ENCODE measurements around the gene SLC39A7. TPM values are rescaled to one million over a fixed set of nuclear protein-coding genes. Genes with fewer than 3 reads are reported as not detected.
A peak's percentile ranks its signal among the peaks of the same experiment; 100 is the strongest.

Gene SLC39A7
- total and polyA plus RNA-seq, 2 of the 4 experiments (the other 2 are of a cell fraction): 135 to 208 TPM

DNA sequence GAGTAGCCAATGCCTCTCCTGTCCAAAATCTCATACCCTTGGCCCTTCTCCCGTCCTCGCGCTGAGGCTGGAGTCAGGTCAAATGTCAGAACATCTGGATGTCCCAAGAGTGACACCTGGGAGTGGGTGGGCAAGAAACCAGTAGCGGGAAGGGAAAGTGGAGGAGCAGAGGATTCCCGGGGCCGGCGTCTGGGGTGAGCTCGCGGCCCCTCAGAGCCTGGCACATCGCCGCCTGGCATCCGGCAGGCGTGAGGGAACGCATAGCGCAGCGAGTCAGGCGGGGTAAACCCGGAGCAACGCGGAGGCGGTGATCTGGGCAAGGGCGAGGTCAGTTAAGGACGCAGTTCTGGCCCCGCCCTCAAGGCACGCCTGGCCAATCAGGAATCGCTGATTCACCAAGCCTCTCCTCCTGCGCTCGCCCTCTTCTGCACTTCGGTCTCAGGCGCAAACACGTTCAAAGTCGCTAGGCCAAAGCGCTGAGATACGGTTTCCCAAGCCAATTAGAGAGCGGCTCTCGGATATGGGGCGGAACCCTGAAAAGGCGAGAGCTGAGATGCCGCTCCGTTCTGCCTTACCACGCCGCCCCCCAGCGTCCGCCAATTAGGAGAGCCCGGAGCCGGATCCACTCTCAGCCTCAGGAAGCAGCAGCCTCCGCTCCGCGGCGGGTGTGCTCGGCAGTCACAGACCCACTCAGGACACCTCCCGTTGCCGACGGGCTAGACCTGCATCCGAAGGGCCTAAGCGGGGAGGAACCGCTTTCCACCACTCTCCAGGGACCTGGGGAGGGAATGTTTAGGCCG, 48.5 kb downstream of the SLC39A7 start:
- H2BK5ac ChIP-seq (ENCODE audit: low read depth, low read length, poor library complexity, severe bottlenecking): peak overlapping the region; percentile 92
- H2BK15ac ChIP-seq (ENCODE audit: low read depth, low read length): peak overlapping the region; percentile 64; the same call in 1 of the 3 replicates
- no peaks in the 10 kb centered on the region for H3K9me3 ChIP-seq (ENCODE audit: control insufficient read depth, insufficient read depth, low read length)
- peak; percentile 99 for DNase-seq
- peaks cover 11% of the 10 kb centered on the region for H3K9me1 ChIP-seq (ENCODE audit: insufficient read depth, low read length)
- BruUV-seq (replicated peaks): no TSS peak
- peak; percentile 87 for ATAC-seq (ENCODE audit: low read depth)
- peak overlapping the region; percentile 64; the same call in 1 of the 2 replicates for H2BK20ac ChIP-seq (ENCODE audit: low read depth, low read length)
- H3K4me1 ChIP-seq (ENCODE audit: control insufficient read depth, insufficient read depth, low read length): peaks cover 12% of the 10 kb centered on the region
- dilution Hi-C loops (cut with HindIII; ENCODE audit: low sequenced_read_pairs, unreplicated experiment) (no loop called here), intact Hi-C loops (cut with micrococcal nuclease) (loop anchor here (1.0 to 5.0 kb wide), 7 partner anchors 48 to 362 kb away; partner anchors contain the start of genes RXRB and SLC39A7), in situ Hi-C loops (cut with MboI; ENCODE audit: low sequenced_read_pairs) (loop anchor here (5.0 to 10.0 kb wide), 3 partner anchors 87 to 232 kb away; no protein-coding TSS in a partner anchor)
- ChIA-PET CTCF (interaction anchor here (0.6 to 1.4 kb wide), 8 partner anchors 14 to 233 kb away, joined by 3 to 6 read pairs (median 3); no protein-coding TSS in a partner anchor), POLR2A (ENCODE audit: unreplicated experiment) (interaction anchor here (0.6 kb wide), 1 partner anchor 96 kb away, joined by 8 read pairs; no protein-coding TSS in a partner anchor)
- 1% methylated on average over 22 of the region's 58 CpGs; no CpG with 5 or more reads in 1 of the 2 experiments for WGBS, 2 experiments (ENCODE audit: extremely low coverage in 2 of 2, insufficient read length in 1 of 2)
- H4K20me1 ChIP-seq (ENCODE audit: insufficient read depth, low read length): peaks cover 3% of the 10 kb centered on the region; the same call in 1 of the 2 replicates
- H2AK9ac ChIP-seq (replicated peaks; ENCODE audit: low read depth, low read length, poor library complexity): peak overlapping the region; percentile 97
- peak overlapping the region; percentile 97 for H2AK5ac ChIP-seq (ENCODE audit: low read depth, low read length)
- H3K4ac ChIP-seq (ENCODE audit: low read depth, low read length): peak overlapping the region; percentile 97
- peak overlapping the region; percentile 87 for H3K18ac ChIP-seq (ENCODE audit: low read depth, low read length)
- peak overlapping the region; percentile 83 for H2BK120ac ChIP-seq (ENCODE audit: low read depth, low read length)
- peak overlapping the region; percentile 94 for H2AFZ ChIP-seq (replicated peaks; ENCODE audit: low read length, poor library complexity)
- peak overlapping the region; percentile 74 to 96 for H4K8ac ChIP-seq (ENCODE audit: low read depth in 2 of 2, low read length in 2 of 2)
- peak overlapping the region; percentile 95 for H3K27ac ChIP-seq (ENCODE audit: insufficient read depth, low read length)
- peak overlapping the region; percentile 93 for H3K9ac ChIP-seq (ENCODE audit: low read depth, low read length)
- peak overlapping the region; percentile 88 for H3K56ac ChIP-seq (ENCODE audit: extremely low read depth, insufficient read depth, low read length)
- H3K27me3 ChIP-seq (ENCODE audit: control insufficient read depth, insufficient read depth, low read length): no peaks in the 10 kb centered on the region
- peak overlapping the region; percentile 91 for H4K91ac ChIP-seq (ENCODE audit: insufficient read depth, low read depth, low read length)
- peaks cover 8% of the 10 kb centered on the region; the same call in 1 of the 2 replicates for H3K36me3 ChIP-seq (ENCODE audit: control insufficient read depth, insufficient read depth, low read length)
- H4K5ac ChIP-seq (ENCODE audit: low read depth, low read length): peak overlapping the region; percentile 89
- peak overlapping the region; percentile 90 for H3K4me2 ChIP-seq (ENCODE audit: low read depth, low read length)
- peak overlapping the region; percentile 96 for H3K14ac ChIP-seq (replicated peaks; ENCODE audit: low read depth, low read length)
- H3K79me1 ChIP-seq (ENCODE audit: low read depth in 1 of 2, low read length in 2 of 2): peaks cover 0 to 24% of the 10 kb centered on the region in 2 experiments; a peak in 2 of 4 replicates
- H3K23ac ChIP-seq (ENCODE audit: low read depth, low read length): peak overlapping the region; percentile 95
- H3K4me3 ChIP-seq (ENCODE audit: insufficient read depth, low read depth, low read length): peak overlapping the region; percentile 64
- TF ChIP-seq, protein P1, sequence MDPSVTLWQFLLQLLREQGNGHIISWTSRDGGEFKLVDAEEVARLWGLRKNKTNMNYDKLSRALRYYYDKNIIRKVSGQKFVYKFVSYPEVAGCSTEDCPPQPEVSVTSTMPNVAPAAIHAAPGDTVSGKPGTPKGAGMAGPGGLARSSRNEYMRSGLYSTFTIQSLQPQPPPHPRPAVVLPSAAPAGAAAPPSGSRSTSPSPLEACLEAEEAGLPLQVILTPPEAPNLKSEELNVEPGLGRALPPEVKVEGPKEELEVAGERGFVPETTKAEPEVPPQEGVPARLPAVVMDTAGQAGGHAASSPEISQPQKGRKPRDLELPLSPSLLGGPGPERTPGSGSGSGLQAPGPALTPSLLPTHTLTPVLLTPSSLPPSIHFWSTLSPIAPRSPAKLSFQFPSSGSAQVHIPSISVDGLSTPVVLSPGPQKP (IDR thresholded peaks at IDR 0.05; ENCODE audit: borderline replicate concordance, low read depth, low read length): no peak
- peak; percentile 66; the same call in 1 of the 2 replicates for TF ChIP-seq MXI1 (IDR thresholded peaks at IDR 0.05; ENCODE audit: borderline replicate concordance, low read depth, low read length)
- TF ChIP-seq NFE2L2 (IDR thresholded peaks at IDR 0.05; ENCODE audit: low read depth, low read length): peak; percentile 31; the same call in 1 of the 2 replicates
- TF ChIP-seq CTCF (conservative IDR thresholded peaks at IDR 0.05; ENCODE audit: low read depth, low read length): 0 out of 2 replicates have a peak, but pooled peaks have one; percentile 20
- TF ChIP-seq BHLHE40 (IDR thresholded peaks at IDR 0.05; ENCODE audit: low read depth, low read length): no peak; the same call in 1 of the 2 replicates
- no peak for TF ChIP-seq RAD21 (IDR thresholded peaks at IDR 0.05; ENCODE audit: low read length)
- no peak for TF ChIP-seq CEBPB (IDR thresholded peaks at IDR 0.05; ENCODE audit: low read depth, low read length)
- TF ChIP-seq, protein P2, sequence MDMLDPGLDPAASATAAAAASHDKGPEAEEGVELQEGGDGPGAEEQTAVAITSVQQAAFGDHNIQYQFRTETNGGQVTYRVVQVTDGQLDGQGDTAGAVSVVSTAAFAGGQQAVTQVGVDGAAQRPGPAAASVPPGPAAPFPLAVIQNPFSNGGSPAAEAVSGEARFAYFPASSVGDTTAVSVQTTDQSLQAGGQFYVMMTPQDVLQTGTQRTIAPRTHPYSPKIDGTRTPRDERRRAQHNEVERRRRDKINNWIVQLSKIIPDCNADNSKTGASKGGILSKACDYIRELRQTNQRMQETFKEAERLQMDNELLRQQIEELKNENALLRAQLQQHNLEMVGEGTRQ (IDR thresholded peaks at IDR 0.05; ENCODE audit: low read depth, low read length): no peak
- no peak for TF ChIP-seq CHD1 (IDR thresholded peaks at IDR 0.05; ENCODE audit: low read depth, low read length)
- peak; percentile 56; the same call in 1 of the 2 replicates for TF ChIP-seq MAZ (IDR thresholded peaks at IDR 0.05; ENCODE audit: borderline replicate concordance, low read depth, low read length)
- no peak for TF ChIP-seq SMC3 (IDR thresholded peaks at IDR 0.05; ENCODE audit: low read depth, low read length)
- no peak; the same call in 1 of the 2 replicates for TF ChIP-seq FOS (IDR thresholded peaks at IDR 0.05; ENCODE audit: low read depth, low read length)

All from IMR-90 (cell line).